ENCODE measurements around the gene ARHGAP5. TPM values are rescaled to one million over a fixed set of nuclear protein-coding genes. Genes with fewer than 3 reads are reported as not detected.

Gene ARHGAP5
- total and polyA plus RNA-seq, 2 donors from 2014 or later = 17.7 to 142 TPM

- TF ChIP-seq CTCF (IDR thresholded peaks at IDR 0.05; ENCODE audit: borderline replicate concordance, extremely low read depth, insufficient read depth) = no peak
- no peaks in the 10 kb centered on the region for H3K36me3 ChIP-seq (ENCODE audit: control insufficient read depth in 2 of 3, insufficient read depth in 3 of 3, low read length in 3 of 3)
- peaks cover 0 to 19% (median 8%) of the 10 kb centered on the region in 3 donors for H3K4me1 ChIP-seq (ENCODE audit: control insufficient read depth in 2 of 3, insufficient read depth in 2 of 3, low read depth in 1 of 3, low read length in 3 of 3)
- H3K27me3 ChIP-seq (ENCODE audit: control insufficient read depth, insufficient read depth, low read length) = no peaks in the 10 kb centered on the region
- no peak overlapping the region for H3K27ac ChIP-seq (ENCODE audit: low read depth in 2 of 2, low read length in 2 of 2)
- H3K4me3 ChIP-seq (ENCODE audit: low read length in 3 of 3) = peak overlapping the region; percentile 86 to 97 (median 88)
- intact Hi-C loops (cut with DNase I) = loop anchor here (10.0 kb wide), 1 partner anchor 154 kb away; no protein-coding TSS in a partner anchor
- no peaks in the 10 kb centered on the region for H3K9me3 ChIP-seq (ENCODE audit: control insufficient read depth in 2 of 3, insufficient read depth in 1 of 3, low read length in 3 of 3)
- peak overlapping the region; percentile 11 to 95 (median 90) for H3K9ac ChIP-seq (ENCODE audit: low read length in 3 of 3)
- no peak for DNase-seq
- no peak for FAIRE-seq
These were observed 2.2 kb downstream of the ARHGAP5 start for GRCh38 chr14:32079264-32079663.

GRCh38 chr14:32080001-32080510 is 3.0 kb downstream of the ARHGAP5 start:
- intact Hi-C loops (cut with DNase I) = no loop called here
- Histone ChIP-seq H3K9me3 (ENCODE audit: control insufficient read depth in 2 of 3, insufficient read depth in 1 of 3, low read length in 3 of 3) (no peaks in the 10 kb centered on the region), H3K4me3 (ENCODE audit: low read length in 3 of 3) (no peak overlapping the region), H3K27me3 (ENCODE audit: control insufficient read depth, insufficient read depth, low read length) (no peaks in the 10 kb centered on the region), H3K27ac (ENCODE audit: low read depth in 2 of 2, low read length in 2 of 2) (no peak overlapping the region), H3K36me3 (ENCODE audit: control insufficient read depth in 2 of 3, insufficient read depth in 3 of 3, low read length in 3 of 3) (no peaks in the 10 kb centered on the region), H3K9ac (ENCODE audit: low read length in 3 of 3) (no peak overlapping the region), H3K4me1 (ENCODE audit: control insufficient read depth in 2 of 3, insufficient read depth in 2 of 3, low read depth in 1 of 3, low read length in 3 of 3) (peaks cover 0 to 17% (median 8%) of the 10 kb centered on the region in 3 donors)
- FAIRE-seq (peak; percentile 80), DNase-seq (no peak)
- no peak for TF ChIP-seq CTCF (IDR thresholded peaks at IDR 0.05; ENCODE audit: borderline replicate concordance, extremely low read depth, insufficient read depth)

GRCh38 chr14:32081901-32082300 is 4.8 kb downstream of the ARHGAP5 start:
- H3K27me3 ChIP-seq (ENCODE audit: control insufficient read depth, insufficient read depth, low read length) = no peaks in the 10 kb centered on the region
- TF ChIP-seq CTCF (IDR thresholded peaks at IDR 0.05; ENCODE audit: borderline replicate concordance, extremely low read depth, insufficient read depth) = no peak
- H3K9ac ChIP-seq (ENCODE audit: low read length in 3 of 3) = no peak overlapping the region
- intact Hi-C loops (cut with DNase I) = no loop called here
- DNase-seq (no peak), FAIRE-seq (no peak)
- H3K27ac ChIP-seq (ENCODE audit: low read depth in 2 of 2, low read length in 2 of 2) = no peak overlapping the region
- H3K36me3 ChIP-seq (ENCODE audit: control insufficient read depth in 2 of 3, insufficient read depth in 3 of 3, low read length in 3 of 3) = no peaks in the 10 kb centered on the region
- peaks cover 0 to 16% (median 6%) of the 10 kb centered on the region in 3 donors for H3K4me1 ChIP-seq (ENCODE audit: control insufficient read depth in 2 of 3, insufficient read depth in 2 of 3, low read depth in 1 of 3, low read length in 3 of 3)
- H3K4me3 ChIP-seq (ENCODE audit: low read length in 3 of 3) = peak overlapping the region in 1 of 3 donors; percentile 49
- no peaks in the 10 kb centered on the region for H3K9me3 ChIP-seq (ENCODE audit: control insufficient read depth in 2 of 3, insufficient read depth in 1 of 3, low read length in 3 of 3)

- Histone ChIP-seq H3K27ac (ENCODE audit: low read depth in 2 of 2, low read length in 2 of 2) (no peak overlapping the region), H3K4me1 (ENCODE audit: control insufficient read depth in 2 of 3, insufficient read depth in 2 of 3, low read depth in 1 of 3, low read length in 3 of 3) (peaks cover 0 to 20% (median 4%) of the 10 kb centered on the region in 3 donors), H3K4me3 (ENCODE audit: low read length in 3 of 3) (no peak overlapping the region), H3K9ac (ENCODE audit: low read length in 3 of 3) (no peak overlapping the region), H3K27me3 (ENCODE audit: control insufficient read depth, insufficient read depth, low read length) (no peaks in the 10 kb centered on the region), H3K36me3 (ENCODE audit: control insufficient read depth in 2 of 3, insufficient read depth in 3 of 3, low read length in 3 of 3) (no peaks in the 10 kb centered on the region), H3K9me3 (ENCODE audit: control insufficient read depth in 2 of 3, insufficient read depth in 1 of 3, low read length in 3 of 3) (no peaks in the 10 kb centered on the region)
- no peak for TF ChIP-seq CTCF (IDR thresholded peaks at IDR 0.05; ENCODE audit: borderline replicate concordance, extremely low read depth, insufficient read depth)
- DNase-seq (no peak), FAIRE-seq (no peak)
- intact Hi-C loops (cut with DNase I) = no loop called here
These were observed 6.2 kb downstream of the ARHGAP5 start for GRCh38 chr14:32083315-32083624.

Data from kidney (tissue), 14 donors.